ENCODE results near the gene ACSF3.
A peak's percentile ranks its signal among the peaks of the same experiment; 100 is the strongest.
"Not testable (repeated sequence)": the region's sequence is repeated elsewhere in the genome, so short reads cannot be mapped to it uniquely, and the experiment has no call there.

Gene ACSF3

DNA sequence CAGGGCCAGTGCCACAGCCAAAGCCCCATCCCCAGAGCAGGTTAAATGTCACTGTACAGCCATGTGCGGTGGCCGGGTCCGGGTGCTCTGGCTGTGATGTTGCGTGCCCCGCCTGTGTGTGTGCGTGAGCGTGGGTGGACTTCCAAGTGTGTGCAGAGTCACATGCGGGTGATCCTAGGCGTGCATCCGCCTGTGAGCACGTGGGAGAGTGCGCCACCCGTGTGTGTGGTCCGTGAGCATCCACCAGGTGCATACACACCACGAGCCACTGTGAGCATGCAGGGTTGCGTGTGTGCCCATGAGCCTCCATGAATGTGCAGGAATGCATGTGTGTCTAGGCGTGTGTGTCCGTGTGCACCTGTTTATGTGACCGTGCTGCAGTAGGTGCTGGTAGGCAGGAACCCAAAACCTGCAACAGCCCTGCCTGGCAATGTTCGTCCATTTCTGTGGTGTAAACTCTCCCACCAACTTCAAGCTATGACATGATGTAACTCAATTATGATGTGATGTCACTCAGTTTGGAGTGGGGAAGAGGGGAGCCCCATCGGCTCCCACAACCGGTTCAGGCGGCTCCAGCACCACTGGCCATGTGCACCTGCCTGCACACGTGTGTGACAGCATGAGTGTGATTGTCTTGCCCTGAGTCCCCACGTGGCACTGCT, 37.6 kb upstream of the ACSF3 start:
- DNase-seq = no peak

DNA sequence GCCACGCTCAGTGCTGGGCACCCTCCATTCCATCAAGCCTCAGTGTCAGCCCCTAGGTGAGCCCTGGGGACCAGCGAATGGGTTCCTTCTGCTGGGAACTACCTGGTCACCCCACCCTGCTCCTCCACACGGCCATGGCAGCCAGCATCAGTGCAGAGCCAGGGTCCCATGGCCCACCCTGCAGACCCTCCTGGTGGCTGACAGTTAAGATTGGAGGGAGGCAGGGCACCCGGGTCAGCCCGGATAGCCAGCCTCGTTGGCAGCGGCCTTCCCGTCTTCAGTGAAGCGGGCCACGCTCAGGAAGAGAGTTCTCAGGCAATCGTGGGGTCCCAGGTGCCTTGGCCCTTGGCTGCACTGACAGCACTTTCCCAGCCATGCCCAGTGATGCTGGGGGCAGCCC, 37.1 kb upstream of the ACSF3 start:
- DNase-seq = no peak

DNA sequence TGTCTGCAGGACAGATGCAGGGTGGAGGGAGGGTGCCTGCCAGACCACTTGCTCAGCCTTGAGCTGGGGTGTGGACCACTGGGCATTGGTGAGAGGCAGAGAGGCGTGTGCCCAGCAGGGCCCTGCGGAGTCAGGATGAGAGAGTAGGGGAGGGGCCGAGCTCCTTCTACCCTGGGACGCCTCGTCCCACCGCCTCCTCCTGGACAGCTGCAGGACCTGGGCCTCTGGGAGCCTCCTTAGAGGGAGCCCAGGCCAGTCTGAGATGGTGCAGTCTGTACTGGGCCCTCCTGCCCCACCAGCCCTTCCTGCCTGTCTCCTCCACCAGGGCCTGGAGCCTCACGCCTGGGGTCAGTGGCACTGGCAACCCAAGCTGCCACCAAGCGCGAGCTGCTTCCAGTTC, 35.9 kb upstream of the ACSF3 start:
- no peak for DNase-seq

DNA sequence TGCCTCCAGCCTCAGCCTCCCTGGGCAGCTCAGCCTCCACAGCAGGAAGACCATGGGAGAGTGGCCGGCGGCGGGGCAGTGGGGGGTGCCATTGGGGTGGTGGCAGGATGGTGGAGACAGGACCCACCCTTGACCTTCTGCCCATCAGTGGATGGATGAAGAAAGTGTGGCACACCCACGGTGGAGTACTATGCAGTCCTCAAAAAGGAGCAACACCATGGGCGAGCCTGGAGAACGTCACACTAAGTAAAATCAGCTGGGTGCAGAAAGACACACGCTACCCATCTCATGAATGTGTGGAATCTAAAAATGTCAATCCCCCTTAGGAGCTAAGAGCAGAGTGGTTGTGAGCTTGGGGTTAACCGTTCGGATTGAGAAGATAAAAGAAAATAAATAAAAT, 34.8 kb upstream of the ACSF3 start:
- DNase-seq = no peak

DNA sequence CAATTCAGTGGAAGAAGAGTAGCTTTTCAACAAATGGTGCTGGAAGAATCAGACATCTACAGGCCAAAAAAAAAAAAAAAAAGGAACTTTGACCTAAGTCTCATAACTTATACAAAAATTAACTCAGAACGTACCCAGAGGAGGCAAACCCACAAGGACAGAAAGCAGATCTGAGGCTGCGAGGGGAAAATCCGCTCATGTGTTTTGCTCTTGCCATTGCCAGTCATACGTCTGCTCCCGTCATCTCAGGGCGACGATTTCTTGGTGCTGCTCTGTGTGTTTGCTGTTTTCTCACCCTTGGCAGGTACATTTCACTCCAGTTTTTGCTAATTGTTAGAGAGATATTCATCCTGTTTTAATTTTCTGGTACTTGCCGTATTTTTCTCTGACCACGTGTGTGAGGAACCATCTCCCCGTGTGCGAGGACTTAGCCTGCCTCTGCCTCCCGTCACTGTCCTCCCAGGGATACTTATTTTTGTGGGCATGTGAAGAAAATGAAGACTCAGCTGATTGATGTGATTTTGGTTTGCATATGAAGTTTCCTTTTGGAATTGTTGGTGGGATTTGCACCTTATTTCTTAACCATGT, 33.4 kb upstream of the ACSF3 start:
- DNase-seq = no peak

DNA sequence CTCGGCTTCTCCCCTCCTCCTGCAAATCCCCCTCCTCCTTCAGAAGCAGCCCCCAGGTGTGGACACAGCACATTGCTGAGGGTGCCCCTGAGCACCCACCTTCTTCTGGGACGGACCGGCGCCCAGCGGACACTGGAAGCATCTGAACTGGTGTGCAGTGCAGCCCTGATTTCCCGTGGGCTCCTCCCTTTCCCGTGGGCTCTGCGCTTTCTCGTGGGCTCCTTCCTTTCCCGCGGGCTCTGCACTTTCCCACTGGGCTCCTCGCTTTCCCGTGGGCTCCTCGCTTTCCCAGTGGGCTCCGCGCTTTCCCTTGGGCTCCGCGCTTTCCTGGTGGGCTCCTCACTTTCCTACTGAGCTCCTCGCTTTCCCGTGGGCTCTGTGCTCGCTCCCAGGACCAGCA, 32.6 kb upstream of the ACSF3 start:
- no peak for DNase-seq

DNA sequence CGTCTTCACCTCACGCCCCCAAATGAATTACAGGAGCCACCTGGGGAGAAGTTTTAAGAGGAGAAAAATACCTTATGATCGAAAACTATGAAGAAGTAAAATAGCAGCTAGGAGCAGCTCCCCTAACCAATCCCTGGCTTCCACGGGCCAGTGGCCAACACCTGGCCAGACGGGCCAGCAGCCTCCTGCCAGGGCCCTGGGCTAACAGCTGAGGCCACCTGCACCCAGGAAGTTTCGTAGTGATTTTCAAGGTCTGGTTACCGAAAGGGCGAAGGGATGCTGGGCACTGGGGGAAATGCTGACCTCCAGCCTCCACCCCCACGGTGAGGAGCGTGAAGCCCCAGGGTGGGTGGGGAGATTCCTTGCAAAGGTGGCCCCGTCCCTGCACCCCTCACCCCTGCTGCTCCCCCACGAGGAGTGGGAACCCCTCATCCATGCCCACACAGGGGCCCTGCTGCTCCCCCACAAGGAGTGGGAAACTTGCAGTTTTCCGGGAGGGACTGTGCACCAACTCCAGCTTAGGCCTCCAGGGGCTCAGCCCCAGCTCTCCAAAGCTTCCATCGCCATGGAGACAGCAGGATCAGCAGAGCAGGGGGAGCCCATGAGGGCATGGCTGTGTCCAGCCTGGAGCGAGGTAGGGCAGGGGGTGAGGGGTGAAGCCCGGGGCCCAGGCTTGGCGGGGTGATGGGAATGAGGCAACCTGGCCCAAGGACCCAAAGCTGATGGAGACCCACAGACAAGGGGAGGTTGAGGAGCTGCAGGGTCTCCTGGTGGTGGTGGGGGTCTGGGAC, 31.9 kb upstream of the ACSF3 start:
- no peak for DNase-seq

DNA sequence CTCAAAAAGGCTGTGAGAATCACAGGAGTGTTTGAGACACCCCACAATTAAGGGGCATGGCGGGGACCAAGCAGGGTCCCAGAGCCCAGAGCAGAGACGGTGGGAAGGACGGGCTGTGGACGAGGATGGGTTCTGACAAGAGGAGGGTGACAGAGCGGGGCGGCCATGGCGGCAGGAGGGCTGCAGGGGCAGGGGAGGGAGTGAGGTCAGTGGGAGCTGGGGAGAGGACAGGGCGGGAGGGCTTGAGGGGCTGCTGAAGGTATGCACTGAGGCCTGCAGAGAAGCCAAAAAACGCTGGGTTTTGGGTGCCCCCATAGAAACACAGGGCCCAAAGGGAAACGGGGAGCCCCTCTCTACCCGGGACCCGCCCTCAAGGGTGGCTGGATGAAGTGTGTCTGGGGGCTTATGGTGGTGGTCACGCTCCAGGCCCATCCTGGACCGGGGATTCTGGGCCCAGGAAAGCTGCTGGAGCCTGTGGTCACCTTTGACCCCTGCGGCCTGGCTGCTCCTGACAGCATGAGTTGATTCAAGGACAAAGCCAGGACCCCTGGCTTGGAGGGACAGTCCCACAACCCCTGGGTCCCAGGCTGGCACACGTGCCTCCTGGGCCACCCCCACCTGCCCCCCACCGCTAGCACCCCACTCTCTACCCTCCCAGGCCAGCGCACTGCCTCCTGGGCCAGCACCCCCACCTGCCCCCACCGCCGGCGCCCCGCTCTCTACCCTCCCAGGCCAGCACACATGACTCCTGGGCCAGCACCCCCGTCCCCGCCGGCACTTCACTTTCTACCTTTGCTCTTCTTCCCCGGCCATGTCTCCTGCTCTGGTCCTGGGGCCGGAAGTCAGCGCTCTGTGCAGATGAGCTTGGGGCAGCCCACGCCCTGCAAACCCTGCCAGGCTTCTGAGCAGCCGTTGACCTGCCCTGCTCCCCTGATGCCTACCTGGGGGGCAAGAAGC, 31.0 kb upstream of the ACSF3 start:
- no peak for DNase-seq

DNA sequence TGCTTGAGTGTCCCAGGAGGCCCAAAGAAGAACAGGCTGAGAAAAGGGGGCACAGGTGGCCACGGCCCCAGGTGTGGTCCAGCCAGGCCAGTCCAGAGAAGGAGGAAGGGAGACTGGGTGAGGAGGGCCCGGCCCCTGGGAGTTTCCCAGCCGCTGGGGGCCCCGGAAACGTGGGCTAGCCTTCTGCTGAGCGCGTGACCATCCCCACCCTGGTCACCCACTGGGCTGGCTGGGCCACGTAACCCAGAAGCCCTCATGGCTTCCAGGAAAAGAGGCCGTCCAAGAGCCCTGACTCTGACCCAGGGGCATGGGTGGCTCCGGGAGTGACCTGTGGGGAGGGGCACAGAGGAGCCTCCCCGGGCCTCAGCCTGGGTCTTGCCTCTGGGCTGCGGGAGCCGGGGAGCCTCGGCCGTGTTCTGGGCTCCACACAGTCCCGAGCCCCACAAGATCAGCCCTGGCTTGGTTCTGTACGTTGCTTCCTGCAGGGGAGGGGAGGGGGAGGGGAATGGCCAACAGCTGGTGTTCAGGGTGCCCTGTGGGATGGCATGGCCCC, 29.8 kb upstream of the ACSF3 start:
- DNase-seq = no peak

DNA sequence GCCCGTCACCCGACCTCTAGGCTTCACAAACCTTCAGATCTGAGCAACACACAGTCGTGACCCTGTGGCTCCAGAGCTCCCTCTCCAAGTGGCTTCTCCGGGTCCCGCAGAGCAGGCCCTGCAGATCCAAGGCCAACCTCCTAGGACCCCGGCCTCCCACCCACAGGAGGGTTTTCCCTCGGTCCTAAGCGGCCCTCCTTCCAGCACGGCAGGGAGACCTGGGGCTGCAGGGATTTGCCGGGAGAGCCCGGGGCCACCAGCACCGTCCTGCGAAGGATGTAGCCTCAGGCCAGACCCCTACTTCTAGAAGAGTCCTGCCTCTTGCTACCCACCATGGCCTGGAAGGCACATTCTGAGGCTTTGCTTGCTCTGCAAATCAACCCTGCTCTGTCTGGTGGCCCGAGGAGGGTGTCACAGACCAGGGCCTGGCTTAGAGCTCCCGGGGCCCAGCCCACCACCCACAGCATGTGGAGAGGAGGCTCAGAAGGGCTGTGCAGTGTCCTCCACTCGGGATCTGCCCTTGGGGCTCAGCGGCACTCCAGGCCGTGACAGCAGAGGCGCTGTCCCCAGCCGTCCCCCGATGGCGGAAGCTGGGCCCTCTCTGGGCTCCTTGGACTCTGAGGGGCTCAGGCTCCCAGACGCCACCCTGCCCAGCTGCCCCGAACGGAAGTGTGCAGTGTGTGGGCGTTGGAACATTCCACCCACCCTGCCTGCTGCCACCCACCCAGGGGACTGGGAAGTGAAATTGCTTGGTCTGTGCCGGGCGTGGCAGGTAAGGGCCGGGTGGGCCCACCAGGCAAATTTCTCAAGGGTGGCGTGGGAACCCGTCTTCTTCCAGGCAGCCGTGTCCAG, 28.8 kb upstream of the ACSF3 start:
- DNase-seq = no peak

DNA sequence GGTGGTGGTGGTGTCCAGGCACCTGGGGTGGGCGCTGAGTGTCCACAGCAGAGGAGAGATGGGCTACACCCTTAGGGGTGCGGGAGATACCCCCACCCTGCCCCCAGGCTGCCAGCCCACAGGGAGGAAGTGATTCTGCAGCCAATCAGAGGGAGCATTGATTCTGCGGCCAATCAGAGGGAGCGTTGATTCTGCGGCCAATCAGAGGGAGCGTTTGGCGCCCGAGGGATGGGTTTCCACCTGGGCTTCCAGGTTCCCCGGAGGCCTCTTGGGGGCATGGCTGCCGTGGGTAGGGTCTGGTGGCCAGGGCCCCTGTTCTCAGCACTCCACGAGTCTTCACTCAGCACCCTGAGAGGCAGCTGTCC, 28.2 kb upstream of the ACSF3 start:
- DNase-seq = no peak

DNA sequence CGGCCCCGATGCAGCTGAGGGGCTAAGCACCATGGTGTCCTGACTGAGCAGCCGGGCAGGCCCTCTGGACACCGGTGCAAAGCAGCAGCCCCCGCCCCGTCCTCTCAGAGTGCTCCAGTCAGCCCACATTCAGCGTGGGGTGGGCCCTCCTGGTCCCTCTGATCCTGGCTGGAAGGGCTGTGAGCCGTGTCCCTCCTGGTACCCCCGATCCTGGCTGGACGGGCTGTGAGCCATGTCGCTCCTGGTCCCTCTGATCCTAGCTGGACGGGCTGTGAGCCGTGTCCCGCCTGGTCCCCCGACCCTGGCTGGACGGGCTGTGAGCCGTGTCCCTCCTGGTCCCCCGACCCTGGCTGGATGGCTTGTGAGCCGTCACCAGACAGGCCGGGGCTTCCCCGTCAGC, 26.9 kb upstream of the ACSF3 start:
- no peak for DNase-seq

DNA sequence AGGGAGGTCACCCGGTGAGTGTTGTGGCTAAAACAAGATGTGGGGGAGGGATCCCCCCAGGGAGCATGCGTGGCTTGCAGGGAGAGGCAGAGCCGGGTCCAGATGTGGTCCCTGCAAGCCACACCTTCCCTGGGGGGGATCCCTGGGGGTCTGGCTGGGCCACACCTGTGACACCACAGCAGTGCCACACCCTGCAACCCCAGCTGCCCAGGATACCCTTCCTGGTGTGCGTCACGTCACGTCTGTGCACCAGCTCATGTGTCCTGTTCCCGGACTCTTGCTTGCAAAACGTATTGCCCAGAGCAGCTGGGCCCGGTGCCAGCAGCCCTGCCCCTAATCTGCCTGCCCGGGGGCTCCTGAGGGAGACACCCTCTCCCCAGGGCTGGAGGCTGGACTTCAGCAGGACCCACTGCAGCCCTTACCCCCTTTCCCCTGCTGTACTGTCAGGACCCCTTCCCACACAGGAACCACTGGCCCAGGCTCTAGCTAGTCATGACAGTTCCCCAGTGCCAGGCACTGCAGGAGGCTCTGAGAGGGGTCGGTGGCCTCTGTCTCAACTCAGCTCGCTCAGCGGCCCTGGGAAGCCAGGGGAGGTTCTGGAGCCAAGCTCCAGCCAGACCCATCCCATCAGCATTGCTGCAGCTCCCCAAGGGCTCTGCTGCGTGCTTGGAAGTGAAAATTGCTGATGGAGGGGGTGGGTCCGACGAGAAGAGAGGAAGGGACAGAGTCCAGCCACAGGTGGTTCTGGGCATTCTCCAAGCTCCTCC, 25.8 kb upstream of the ACSF3 start:
- no peak for DNase-seq

DNA sequence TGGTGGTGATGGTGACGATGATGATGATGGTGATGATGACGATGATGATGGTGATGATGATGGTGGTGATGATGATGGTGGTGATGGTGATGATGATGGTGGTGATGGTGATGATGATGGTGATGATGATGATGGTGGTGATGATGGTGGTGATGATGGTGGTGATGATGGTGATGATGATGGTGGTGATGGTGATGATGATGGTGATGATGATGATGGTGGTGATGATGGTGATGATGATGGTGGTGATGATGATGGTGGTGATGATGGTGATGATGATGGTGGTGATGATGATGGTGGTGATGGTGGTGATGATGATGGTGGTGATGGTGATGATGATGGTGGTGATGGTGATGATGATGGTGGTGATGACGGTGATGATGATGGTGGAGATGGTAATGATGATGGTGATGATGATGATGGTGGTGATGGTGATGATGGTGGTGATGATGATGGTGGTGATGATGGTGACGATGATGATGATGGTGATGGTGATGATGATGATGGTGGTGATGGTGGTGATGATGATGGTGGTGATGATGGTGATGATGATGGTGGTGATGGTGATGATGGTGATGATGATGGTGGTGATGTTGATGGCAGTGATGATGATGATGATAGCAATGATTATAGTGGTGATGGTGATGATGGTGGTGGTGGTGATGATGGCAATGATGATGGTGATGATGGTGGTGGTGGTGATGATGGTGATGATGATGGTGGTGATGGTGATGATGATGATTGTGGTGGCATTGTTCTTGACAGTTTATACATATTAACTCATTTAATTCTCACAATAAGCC, 24.6 kb upstream of the ACSF3 start:
- not testable (repeated sequence) for DNase-seq

DNA sequence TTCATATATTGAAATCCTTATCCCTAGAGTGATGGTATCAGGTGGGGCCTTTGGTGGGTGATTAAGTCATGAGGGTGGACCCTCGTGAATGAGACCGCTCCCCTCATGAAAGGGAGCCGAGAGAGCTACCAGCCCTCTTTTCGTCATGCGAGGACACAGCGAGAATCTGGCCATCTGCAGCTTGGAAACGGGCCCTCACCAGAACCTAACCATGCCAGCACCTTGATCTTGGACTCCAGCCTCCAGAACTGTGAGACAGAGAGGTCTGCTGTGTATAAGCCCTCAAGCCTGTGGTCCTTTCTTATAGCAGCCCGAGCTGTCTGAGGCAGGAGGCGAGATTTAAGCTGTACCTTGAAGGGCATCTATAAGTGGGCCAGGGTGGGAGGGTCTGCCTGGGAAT, 23.7 kb upstream of the ACSF3 start:
- no peak for DNase-seq

DNA sequence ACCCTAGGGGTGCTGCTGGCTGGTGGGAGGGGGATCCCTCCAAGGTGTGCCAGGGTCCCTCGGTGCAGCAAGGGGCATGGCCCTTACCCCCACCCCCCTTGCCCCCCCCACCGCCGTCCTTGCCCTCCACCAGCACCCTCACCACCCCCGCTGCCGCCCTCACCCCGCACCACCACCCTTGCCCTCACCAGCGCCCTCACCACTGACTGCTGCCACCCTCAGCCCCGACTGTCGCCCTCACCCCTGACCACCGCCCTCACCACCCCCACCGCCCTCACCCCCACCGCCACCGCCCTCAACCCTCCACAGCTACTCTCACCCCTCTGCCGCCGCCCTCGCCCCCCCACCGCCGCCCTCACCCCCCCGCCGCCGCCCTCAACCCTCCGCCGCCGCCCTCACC, 23.1 kb upstream of the ACSF3 start:
- DNase-seq = no peak

DNA sequence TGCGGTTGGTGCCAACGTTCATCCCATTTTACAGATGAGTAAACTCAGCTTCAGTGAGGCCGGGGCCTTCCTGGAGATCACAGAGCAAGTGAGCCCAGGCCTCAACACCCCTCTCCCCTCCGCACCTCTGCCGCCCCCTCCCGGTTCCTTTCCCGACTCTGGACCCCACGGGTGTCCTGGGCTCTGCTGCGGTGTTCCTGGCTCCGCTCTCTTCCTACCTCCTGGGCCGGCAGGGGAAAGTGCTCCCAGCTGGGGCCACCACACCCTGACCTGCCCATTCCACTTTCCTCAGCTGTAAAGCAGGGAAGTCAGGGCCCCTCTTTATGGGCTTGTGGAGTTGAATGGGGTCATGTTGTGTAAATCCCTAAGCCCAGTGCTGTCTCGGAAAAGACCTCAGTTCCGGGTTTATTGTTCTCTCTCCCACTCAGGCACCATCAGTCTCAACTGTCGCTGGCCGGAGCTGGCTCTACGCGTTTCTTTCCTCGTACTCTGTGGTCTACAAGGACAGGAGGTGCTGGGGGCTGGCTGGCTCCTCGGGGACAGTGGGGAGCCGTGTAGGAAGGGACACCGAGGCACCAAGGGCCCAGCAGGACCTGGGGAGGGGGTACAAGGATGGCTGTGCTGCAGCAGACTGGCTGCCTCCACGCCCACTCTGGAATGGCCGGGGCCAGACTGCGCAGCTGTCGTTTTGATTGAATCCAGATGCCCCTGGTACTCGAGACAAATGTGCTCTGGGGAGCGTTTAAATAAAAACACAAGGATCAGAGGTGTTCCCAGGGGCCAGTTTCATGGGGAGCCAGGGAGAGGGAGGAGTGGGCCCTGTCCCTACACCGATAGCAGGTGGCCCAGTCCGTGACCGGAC, 21.7 kb upstream of the ACSF3 start:
- DNase-seq = peak; percentile 12

DNA sequence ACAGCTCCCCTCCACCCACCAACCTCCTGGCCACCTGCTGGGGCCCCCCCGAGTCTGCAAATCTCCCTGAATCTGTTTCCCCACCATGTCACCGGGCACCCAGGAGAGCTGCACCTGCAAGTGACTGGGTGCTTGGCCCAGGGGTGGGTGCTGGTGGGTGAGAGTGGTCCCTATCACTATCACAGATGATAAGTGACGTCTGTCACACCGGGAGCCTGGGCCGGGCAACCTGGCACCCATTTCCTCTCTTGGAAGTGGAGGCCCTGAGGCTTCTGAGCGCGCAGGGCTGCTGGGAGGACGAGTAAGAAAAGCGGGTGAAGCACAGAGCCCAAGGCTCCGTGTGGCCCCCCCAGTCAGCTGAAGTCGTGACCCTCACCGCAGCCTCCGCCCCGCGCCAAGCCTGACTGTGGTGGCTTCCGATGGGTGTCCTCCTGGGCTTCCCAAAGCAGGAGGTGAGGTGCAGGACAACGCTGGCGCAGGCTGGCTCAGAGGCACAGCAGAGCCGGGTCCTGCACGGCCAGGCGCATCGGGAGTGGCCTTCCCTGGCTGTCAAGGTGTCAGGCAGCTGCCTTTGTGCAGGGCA, 21.0 kb upstream of the ACSF3 start:
- no peak for DNase-seq

Data from fibroblast of skin of back (primary cell).